ENCODE data around the gene HMGN1. TPM values are rescaled to one million over a fixed set of nuclear protein-coding genes. Genes with fewer than 3 reads are reported as not detected.
A peak's percentile ranks its signal among the peaks of the same experiment; 100 is the strongest.

The HMGN1 gene
- total RNA-seq, 1 experiment from 2014 or later = 469 TPM

- TF ChIP-seq MYBL2 (CRISPR knock-in tag; IDR thresholded peaks at IDR 0.05) (no peak), STAT6 (CRISPR knock-in tag; conservative IDR thresholded peaks at IDR 0.05; ENCODE audit: low read depth) (no peak), HMGXB4 (CRISPR knock-in tag; IDR thresholded peaks at IDR 0.05) (no peak), IRF1 (CRISPR knock-in tag; IDR thresholded peaks at IDR 0.05) (no peak), TP53 (CRISPR knock-in tag; IDR thresholded peaks at IDR 0.05) (no peak), IRF2 (CRISPR knock-in tag; IDR thresholded peaks at IDR 0.05; ENCODE audit: borderline replicate concordance, low read depth) (no peak), OVOL2 (CRISPR knock-in tag; IDR thresholded peaks at IDR 0.05; ENCODE audit: borderline replicate concordance) (no peak), CTCF (IDR thresholded peaks at IDR 0.05) (no peak)
Observed at GRCh38 chr21:39345440-39345839, 3.4 kb downstream of the HMGN1 start (continued).

- POLR2A ChIA-PET = no interaction called here
- DNase-seq (ENCODE audit: low spot score) (no peak), ATAC-seq (no peak)
- Mint-ChIP-seq H3K27me3 (ENCODE audit: low read depth) (no peaks in the 10 kb centered on the region), H3K4me3 (no peak overlapping the region), H3K36me3 (peaks cover 62% of the 10 kb centered on the region), H3K4me1 (peaks cover 34% of the 10 kb centered on the region), H3K27ac (peak overlapping the region; percentile 41; the same call in 1 of the 2 replicates), H3K9me3 (no peaks in the 10 kb centered on the region)
- CTCF ChIA-PET = no interaction called here
- TF ChIP-seq ZNF317 (CRISPR knock-in tag; IDR thresholded peaks at IDR 0.05; ENCODE audit: borderline replicate concordance, low read depth) (no peak), RORB (CRISPR knock-in tag; IDR thresholded peaks at IDR 0.05) (no peak), CREB1 (CRISPR knock-in tag; IDR thresholded peaks at IDR 0.05) (no peak), ZNF232 (CRISPR knock-in tag; IDR thresholded peaks at IDR 0.05) (no peak), RELA (CRISPR knock-in tag; IDR thresholded peaks at IDR 0.05; ENCODE audit: borderline replicate concordance) (no peak), MAX (CRISPR knock-in tag; IDR thresholded peaks at IDR 0.05) (no peak), FOXK1 (CRISPR knock-in tag; IDR thresholded peaks at IDR 0.05) (no peak), TEAD1 (CRISPR knock-in tag; IDR thresholded peaks at IDR 0.05) (no peak), ELF4 (CRISPR knock-in tag; IDR thresholded peaks at IDR 0.05; ENCODE audit: low read depth) (no peak), ATF6 (CRISPR knock-in tag; IDR thresholded peaks at IDR 0.05) (no peak), ZNF281 (CRISPR knock-in tag; IDR thresholded peaks at IDR 0.05) (no peak), IRF2 (CRISPR knock-in tag; IDR thresholded peaks at IDR 0.05; ENCODE audit: borderline replicate concordance, low read depth) (no peak), ZNF416 (CRISPR knock-in tag; IDR thresholded peaks at IDR 0.05) (no peak), PREB (CRISPR knock-in tag; IDR thresholded peaks at IDR 0.05; ENCODE audit: borderline replicate concordance) (no peak), MXD4 (CRISPR knock-in tag; IDR thresholded peaks at IDR 0.05; ENCODE audit: borderline replicate concordance) (no peak), TP53 (CRISPR knock-in tag; IDR thresholded peaks at IDR 0.05) (no peak), NFE2L1 (CRISPR knock-in tag; IDR thresholded peaks at IDR 0.05) (no peak)
Observed at GRCh38 chr21:39344848-39345247, 4.0 kb downstream of the HMGN1 start.
